AML-193 (cell line): ENCODE measurements around the gene BLACAT1.
"Not testable (repeated sequence)": the region's sequence is repeated elsewhere in the genome, so short reads cannot be mapped to it uniquely, and the experiment has no call there.

Experiments used
- DNase-seq, 2 experiments: peaks; one replicate each; lab custom pipeline; 2025; lab: John Stamatoyannopoulos, UW

BLACAT1 gene

GRCh38 chr1:205416322-205416721 is 39.5 kb downstream of the BLACAT1 start:
- no peak for DNase-seq

GRCh38 chr1:205410581-205411298 is 45.1 kb downstream of the BLACAT1 start:
- DNase-seq: no peak

- no peak for DNase-seq
Measured at GRCh38 chr1:205407970-205408369, 47.9 kb downstream of the BLACAT1 start.

- not testable (repeated sequence) for DNase-seq
Measured at GRCh38 chr1:205406252-205406651, 49.6 kb downstream of the BLACAT1 start.
